Lower lobe of right lung (tissue), 2 donors: ENCODE results near the gene KLHL2. TPM values are rescaled to one million over a fixed set of nuclear protein-coding genes. Genes with fewer than 3 reads are reported as not detected.

Experiments
- ATAC-seq, 2 donors: fragments of 200-7000 bp; cut with Tn5 transposase; one replicate each; pipeline ENCODE4 v1.9.1; 2020 to 2022; ENCODE audit warnings: mild to moderate bottlenecking in 2 of 2, moderate library complexity in 2 of 2
- DNase-seq: peaks from one replicate; pipeline ENCODE4 v3.0.0-alpha.2; 2020
- H3K27ac ChIP-seq: fragments of 200-600 bp; one replicate; pipeline ENCODE4 v1.8.0; 2022
- H3K27me3 ChIP-seq: fragments of 200-600 bp; one replicate; pipeline ENCODE4 v1.8.0; 2022; ENCODE audit warnings: low read depth
- H3K36me3 ChIP-seq: fragments of 200-600 bp; one replicate; pipeline ENCODE4 v1.8.0; 2022; ENCODE audit warnings: mild to moderate bottlenecking
- H3K4me1 ChIP-seq: fragments of 200-600 bp; one replicate; pipeline ENCODE4 v1.8.0; 2022
- H3K4me3 ChIP-seq: fragments of 200-600 bp; one replicate; pipeline ENCODE4 v1.8.0; 2022; ENCODE audit warnings: mild to moderate bottlenecking
- H3K9me3 ChIP-seq: fragments of 200-600 bp; one replicate; pipeline ENCODE4 v1.8.0; 2022
- intact Hi-C: fragments of 100-400 bp; cut with DNase I; formaldehyde crosslinking; loops from one replicate; pipeline ENCODE4 v1.11.0; 2022
- total RNA-seq: library from RNA; stranded (reverse); fragmentation: NEBNext Ultra II Directional; extraction: Animal tissue kit (Norgen Biotek cat#: 25700); gene quantifications from one replicate; pipeline ENCODE4 v1.2.1, GENCODE V29; 2021
- TF ChIP-seq, protein P1 (sequence below): fragments of 200-600 bp; IDR thresholded peaks from one replicate; pipeline ENCODE4 v1.8.0; 2022; ENCODE audit warnings: antibody characterized with exemption, mild to moderate bottlenecking
- donor health status: DM: no; HTN: yes; CAD: no; lungs with severe emphysema.

The KLHL2 gene
- total RNA-seq, 1 donor from 2014 or later = 37.7 TPM

DNA sequence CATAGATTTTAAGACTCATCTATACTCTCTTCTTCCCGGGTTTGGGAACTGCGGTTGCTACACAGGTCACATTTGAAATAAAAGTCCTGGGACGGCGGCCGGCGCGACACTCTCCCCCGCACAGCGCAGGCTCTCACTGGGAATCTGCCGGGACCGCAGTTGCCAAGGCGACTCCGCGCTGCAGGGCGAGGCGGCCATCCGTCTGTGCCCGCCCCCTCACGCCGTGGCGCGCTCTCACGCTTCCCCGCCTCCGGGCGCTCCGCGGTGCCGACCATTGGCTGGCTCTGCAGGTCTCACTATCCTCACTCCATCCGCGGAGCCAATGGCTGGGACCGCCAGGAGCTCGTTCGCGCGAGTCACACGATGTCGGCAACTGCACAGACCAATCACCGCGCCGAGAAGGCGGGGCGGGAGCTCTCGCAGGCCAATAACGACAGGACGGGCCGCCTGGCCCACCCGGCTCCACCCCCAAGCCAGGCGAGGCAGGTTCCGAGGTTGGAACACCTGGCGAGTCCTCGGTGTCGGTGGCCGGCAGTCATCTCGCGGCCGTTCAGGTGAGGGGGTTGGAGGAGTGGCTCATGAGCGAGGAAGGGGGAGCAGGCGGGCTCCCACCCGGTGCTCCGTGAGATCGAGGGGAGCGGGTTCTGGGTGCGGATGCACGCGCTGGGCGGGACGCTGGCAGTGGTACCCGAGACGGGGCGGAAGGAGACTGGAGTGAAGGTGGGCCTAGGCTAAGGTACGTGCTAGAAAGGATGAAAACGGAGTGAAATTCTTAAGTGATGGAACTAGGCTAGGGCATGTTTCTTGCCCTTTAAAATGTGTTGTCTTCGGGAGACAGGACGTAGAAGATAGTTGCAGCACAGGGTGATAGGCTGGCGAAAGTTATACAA, 120.1 kb downstream of the KLHL2 start, which contains the start of gene MSMO1:
MSMO1 (plus strand) TSS at position 459 of the 890 bp plus-strand sequence. CDS start 5,702 bp downstream, outside the sequence.
- Histone ChIP-seq H3K27ac (peak within 1 kb of the TSS; percentile 85), H3K4me3 (peak within 1 kb of the TSS; percentile 84), H3K4me1 (peaks cover 29% of the 10 kb centered on the region), H3K36me3 (no peaks in the 10 kb centered on the region), H3K9me3 (no peaks in the 10 kb centered on the region), H3K27me3 (no peaks in the 10 kb centered on the region)
- peak; percentile 97 to 99 for ATAC-seq
- TF ChIP-seq, protein P1, sequence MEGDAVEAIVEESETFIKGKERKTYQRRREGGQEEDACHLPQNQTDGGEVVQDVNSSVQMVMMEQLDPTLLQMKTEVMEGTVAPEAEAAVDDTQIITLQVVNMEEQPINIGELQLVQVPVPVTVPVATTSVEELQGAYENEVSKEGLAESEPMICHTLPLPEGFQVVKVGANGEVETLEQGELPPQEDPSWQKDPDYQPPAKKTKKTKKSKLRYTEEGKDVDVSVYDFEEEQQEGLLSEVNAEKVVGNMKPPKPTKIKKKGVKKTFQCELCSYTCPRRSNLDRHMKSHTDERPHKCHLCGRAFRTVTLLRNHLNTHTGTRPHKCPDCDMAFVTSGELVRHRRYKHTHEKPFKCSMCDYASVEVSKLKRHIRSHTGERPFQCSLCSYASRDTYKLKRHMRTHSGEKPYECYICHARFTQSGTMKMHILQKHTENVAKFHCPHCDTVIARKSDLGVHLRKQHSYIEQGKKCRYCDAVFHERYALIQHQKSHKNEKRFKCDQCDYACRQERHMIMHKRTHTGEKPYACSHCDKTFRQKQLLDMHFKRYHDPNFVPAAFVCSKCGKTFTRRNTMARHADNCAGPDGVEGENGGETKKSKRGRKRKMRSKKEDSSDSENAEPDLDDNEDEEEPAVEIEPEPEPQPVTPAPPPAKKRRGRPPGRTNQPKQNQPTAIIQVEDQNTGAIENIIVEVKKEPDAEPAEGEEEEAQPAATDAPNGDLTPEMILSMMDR = no peak
- intact Hi-C loops = no loop called here
- peak; percentile 100 for DNase-seq

DNA sequence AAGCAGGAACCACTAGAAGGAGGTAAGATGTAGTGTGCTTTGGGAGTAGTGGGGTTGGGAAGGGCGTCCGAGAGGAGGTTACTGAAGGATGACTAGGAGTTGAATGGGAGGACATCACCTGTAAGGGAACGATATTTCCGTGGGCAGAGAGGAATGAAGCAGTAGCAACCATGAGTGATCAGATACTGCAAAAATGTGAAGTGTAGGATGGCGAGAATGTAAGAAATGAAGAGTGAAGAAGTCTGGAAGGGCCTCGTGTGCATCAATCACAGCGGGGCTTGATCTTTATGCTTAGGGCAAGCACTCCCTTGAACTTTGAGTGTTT, 120.7 kb downstream of the KLHL2 start:
- no peaks in the 10 kb centered on the region for H3K36me3 ChIP-seq
- H3K27ac ChIP-seq = peak overlapping the region; percentile 66
- H3K9me3 ChIP-seq = no peaks in the 10 kb centered on the region
- no peak for ATAC-seq
- H3K27me3 ChIP-seq = no peaks in the 10 kb centered on the region
- H3K4me1 ChIP-seq = peaks cover 29% of the 10 kb centered on the region
- peak overlapping the region; percentile 84 for H3K4me3 ChIP-seq
- DNase-seq = no peak
- TF ChIP-seq, protein P1 = no peak
- intact Hi-C loops = no loop called here

DNA sequence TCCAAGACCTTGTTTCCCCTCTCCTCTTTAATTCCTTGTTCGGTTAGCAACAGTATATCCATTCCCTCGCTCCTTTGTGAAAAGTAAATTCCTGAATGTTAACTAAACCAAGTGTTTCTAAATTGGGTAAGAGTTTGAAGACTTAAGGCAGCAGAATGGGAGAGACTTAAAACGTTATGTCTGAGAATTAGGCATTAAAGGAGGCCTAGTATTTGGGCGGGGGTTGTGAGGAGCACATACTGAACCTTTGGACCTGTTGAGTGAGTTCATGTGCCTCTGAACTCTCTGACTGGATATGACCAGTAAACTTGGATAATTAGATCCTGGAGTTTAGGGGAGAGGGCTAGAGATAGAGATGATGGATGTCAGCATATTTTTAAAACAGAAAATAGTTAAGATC, 121.3 kb downstream of the KLHL2 start:
- Histone ChIP-seq H3K9me3 (no peaks in the 10 kb centered on the region), H3K36me3 (peaks cover 6% of the 10 kb centered on the region), H3K4me1 (peaks cover 29% of the 10 kb centered on the region), H3K4me3 (peak overlapping the region; percentile 84), H3K27me3 (no peaks in the 10 kb centered on the region), H3K27ac (no peak overlapping the region)
- TF ChIP-seq, protein P1 = no peak
- ATAC-seq (no peak), DNase-seq (no peak)
- intact Hi-C loops = no loop called here

DNA sequence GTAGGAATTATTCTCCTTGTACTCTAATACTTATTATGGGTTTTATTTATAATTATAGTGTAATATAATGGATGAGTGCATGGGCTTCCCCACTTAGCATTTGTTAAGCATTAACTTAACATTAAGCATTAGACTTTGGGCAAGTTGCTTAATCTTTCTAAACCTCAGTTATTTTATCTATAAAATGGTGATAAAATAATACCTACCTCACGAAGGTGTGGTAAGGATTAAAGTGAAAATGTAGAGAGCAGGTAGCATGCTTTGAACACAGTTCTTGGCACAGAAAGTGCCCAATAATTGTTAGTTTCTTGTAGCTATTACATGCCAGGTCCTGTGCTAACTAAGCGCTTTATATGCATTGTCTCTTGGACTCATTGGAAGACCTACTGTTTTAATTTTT, 122.7 kb downstream of the KLHL2 start:
- TF ChIP-seq, protein P1 = no peak
- Histone ChIP-seq H3K27ac (no peak overlapping the region), H3K4me1 (peaks cover 33% of the 10 kb centered on the region), H3K36me3 (peaks cover 16% of the 10 kb centered on the region), H3K9me3 (no peaks in the 10 kb centered on the region), H3K4me3 (peak overlapping the region; percentile 84), H3K27me3 (no peaks in the 10 kb centered on the region)
- intact Hi-C loops = no loop called here
- DNase-seq = no peak
- no peak for ATAC-seq

DNA sequence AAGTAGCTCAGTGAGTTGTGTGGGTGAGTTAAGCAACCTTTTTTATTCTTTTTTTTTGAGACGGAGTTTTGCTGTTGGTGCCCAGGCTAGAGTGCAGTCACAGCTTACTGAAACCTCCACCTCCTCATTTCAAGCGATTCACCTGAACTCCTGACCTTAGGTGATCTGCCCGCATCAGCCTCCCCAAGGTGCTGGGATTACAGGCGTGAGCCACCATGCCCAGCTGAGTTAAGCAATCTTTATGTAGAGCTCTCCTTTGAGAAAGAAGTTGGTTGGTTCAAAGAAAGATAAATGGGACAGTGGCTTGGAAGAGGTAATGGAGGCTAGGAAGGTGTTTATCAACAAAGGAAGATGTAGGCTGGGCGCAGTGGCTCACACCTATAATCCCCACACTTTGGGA, 123.3 kb downstream of the KLHL2 start:
- ATAC-seq (no peak), DNase-seq (no peak)
- peaks cover 29% of the 10 kb centered on the region for H3K4me1 ChIP-seq
- H3K4me3 ChIP-seq = peak overlapping the region; percentile 84
- TF ChIP-seq, protein P1 = no peak
- no peaks in the 10 kb centered on the region for H3K9me3 ChIP-seq
- intact Hi-C loops = no loop called here
- H3K27me3 ChIP-seq = no peaks in the 10 kb centered on the region
- no peak overlapping the region for H3K27ac ChIP-seq
- H3K36me3 ChIP-seq = peaks cover 22% of the 10 kb centered on the region
